D721Med (cell line): ENCODE results near the gene NVL.

Experiments
- DNase-seq: peaks from one replicate; pipeline ENCODE4 v3.0.0; 2011; ENCODE audit warnings: low spot score; ENCODE audit not compliant: insufficient read length
- FAIRE-seq: peaks from 2 replicates; lab custom pipeline; 2011; peaks lifted over from hg19 to GRCh38; lab: Jason Lieb, UNC
- CTCF ChIP-seq: IDR thresholded peaks from 2 replicates; pipeline ENCODE4 v1.5.1; 2012; ENCODE audit warnings: mild to moderate bottlenecking, control low read depth; ENCODE audit not compliant: insufficient read depth; ENCODE audit errors: missing control alignments

Gene NVL

GRCh38 chr1:224333309-224333926 lies 3.4 kb upstream of the NVL start:
- peak; percentile 88 for TF ChIP-seq CTCF
- FAIRE-seq = peak; percentile 97
- no peak for DNase-seq

- no peak for TF ChIP-seq CTCF
- DNase-seq (no peak), FAIRE-seq (no peak)
Observed at GRCh38 chr1:224331824-224332223, 1.9 kb upstream of the NVL start.

GRCh38 chr1:224331326-224331725 lies 1.4 kb upstream of the NVL start:
- no peak for FAIRE-seq
- no peak for DNase-seq
- TF ChIP-seq CTCF = no peak

GRCh38 chr1:224329484-224329841 lies 509 bp downstream of the NVL start:
- no peak for TF ChIP-seq CTCF
- no peak for DNase-seq
- FAIRE-seq = no peak

GRCh38 chr1:224328644-224329043 lies 1.3 kb downstream of the NVL start:
- no peak for FAIRE-seq
- no peak for DNase-seq
- TF ChIP-seq CTCF = no peak

GRCh38 chr1:224325959-224326358 lies 4.0 kb downstream of the NVL start:
- DNase-seq = no peak
- FAIRE-seq = no peak
- no peak for TF ChIP-seq CTCF

- DNase-seq (no peak), FAIRE-seq (no peak)
- TF ChIP-seq CTCF = no peak
Observed at GRCh38 chr1:224321706-224322105, 8.3 kb downstream of the NVL start.
